HG03442 (cell line): ENCODE measurements around the gene PRR36.
"Not testable (repeated sequence)": the region's sequence is repeated elsewhere in the genome, so short reads cannot be mapped to it uniquely, and the experiment has no call there.

Experiments used
- ATAC-seq: cut with Tn5 transposase; IDR thresholded peaks from one replicate; pipeline ENCODE4 v1.9.1; 2021; ENCODE audit warnings: mild to moderate bottlenecking, moderate library complexity; ENCODE audit not compliant: unreplicated experiment

Gene PRR36

GRCh38 chr19:7874076-7874896 is at the start of gene PRR36:
Gene PRR36, minus strand, starts transcription at chr19:7874390. Its CDS starts 701 bp downstream, at chr19:7873689.
- ATAC-seq: no peak

- no peak for ATAC-seq
These were observed 49.4 kb upstream of the PRR36 start for GRCh38 chr19:7923295-7924191.

GRCh38 chr19:7922836-7923195 is 48.6 kb upstream of the PRR36 start:
- ATAC-seq: no peak

GRCh38 chr19:7921967-7922835 is 48.0 kb upstream of the PRR36 start:
- no peak for ATAC-seq

GRCh38 chr19:7921302-7921966 is 47.2 kb upstream of the PRR36 start:
- ATAC-seq: no peak

GRCh38 chr19:7920519-7921301 is 46.5 kb upstream of the PRR36 start:
- ATAC-seq: peak; percentile 40

- ATAC-seq: peak; percentile 51
These were observed 45.7 kb upstream of the PRR36 start, which contains the start of gene SNAPC2 for GRCh38 chr19:7919610-7920518. Gene SNAPC2, plus strand, starts transcription at chr19:7920338. Its CDS starts 29 bp downstream, at chr19:7920367.

GRCh38 chr19:7918615-7919421 is 44.6 kb upstream of the PRR36 start:
- no peak for ATAC-seq

GRCh38 chr19:7918062-7918614 is 43.9 kb upstream of the PRR36 start:
- ATAC-seq: not testable (repeated sequence)

GRCh38 chr19:7917267-7918061 is 43.3 kb upstream of the PRR36 start:
- no peak for ATAC-seq

GRCh38 chr19:7916955-7917266 is 42.7 kb upstream of the PRR36 start:
- ATAC-seq: no peak

GRCh38 chr19:7916103-7916954 is 42.1 kb upstream of the PRR36 start:
- no peak for ATAC-seq

GRCh38 chr19:7915250-7916102 is 41.3 kb upstream of the PRR36 start:
- ATAC-seq: no peak

GRCh38 chr19:7914598-7915045 is 40.4 kb upstream of the PRR36 start, which contains the start of gene TGFBR3L:
Gene TGFBR3L, plus strand, starts transcription at chr19:7914830.
- no peak for ATAC-seq

GRCh38 chr19:7914099-7914498 is 39.9 kb upstream of the PRR36 start:
- ATAC-seq: no peak
